Endothelial cell of umbilical vein (primary cell): Measurements from ENCODE around the gene HLA-B. TPM values are rescaled to one million over a fixed set of nuclear protein-coding genes. Genes with fewer than 3 reads are reported as not detected.

Experiments
- BruUV-seq: library from RNA; stranded (reverse); fragments of 400-500 nt; replicated peaks from 2 replicates; lab custom pipeline; 2021; lab: Mats Ljungman, UMichigan
- CTCF ChIA-PET: fragments of 300-600, 350-600 bp; sonication (Branson Sonifier 250); formaldehyde crosslinking; loops from one replicate; lab custom pipeline; 2021; ENCODE audit warnings: antibody characterized with exemption, inconsistent platforms; lab: Charles Lee
- POLR2A ChIA-PET: fragments of 300-600, 350-600 bp; sonication (Branson Sonifier 250); formaldehyde crosslinking; loops from one replicate; lab custom pipeline; 2021; ENCODE audit warnings: antibody characterized with exemption, inconsistent platforms; lab: Charles Lee
- DNase-seq: peaks from one replicate; pipeline ENCODE4 v3.0.0-alpha.2; 2011; ENCODE audit warnings: low read depth, low spot score
- FAIRE-seq: peaks from 2 replicates; lab custom pipeline; 2011; peaks lifted over from hg19 to GRCh38; lab: Jason Lieb, UNC
- H2AFZ ChIP-seq: 2 replicates; pipeline ENCODE4 v1.6.0; 2012; ENCODE audit warnings: low read depth, low read length, control low read depth, inconsistent platforms
- H3K27ac ChIP-seq: 2 replicates; pipeline ENCODE4 v1.5.1; 2011; ENCODE audit warnings: low read depth, mild to moderate bottlenecking, control low read depth, low read length, moderate library complexity; ENCODE audit not compliant: insufficient read depth
- H3K27me3 ChIP-seq, 2 experiments: 2 replicates each; pipeline versions ENCODE4 v1.6.0 to v1.6.1; 2011; ENCODE audit warnings: low read length in 2 of 2, mixed read lengths in 1 of 2; ENCODE audit not compliant: control insufficient read depth in 2 of 2, insufficient read depth in 2 of 2
- H3K36me3 ChIP-seq, 2 experiments: 2 replicates in 1 of 2; 3 replicates in 1 of 2; pipeline ENCODE4 v1.5.1; 2011; ENCODE audit warnings: low read length in 2 of 2, mild to moderate bottlenecking in 1 of 2, moderate library complexity in 1 of 2; ENCODE audit not compliant: control insufficient read depth in 2 of 2, insufficient read depth in 2 of 2; ENCODE audit errors: extremely low read depth in 1 of 2
- H3K4me1 ChIP-seq: 3 replicates; pipeline ENCODE4 v1.5.1; 2011; ENCODE audit warnings: mild to moderate bottlenecking, low read length; ENCODE audit not compliant: control insufficient read depth, insufficient read depth; ENCODE audit errors: extremely low read depth
- H3K4me2 ChIP-seq: 2 replicates; pipeline ENCODE4 v1.6.1; 2011; ENCODE audit warnings: low read length, control low read depth, mixed read lengths; ENCODE audit not compliant: insufficient read depth
- H3K4me3 ChIP-seq, 3 experiments: fragments of 200-600 bp in 1 of 3; sonication (generic), shearing (Covaris generic) in 1 of 3; replicated peaks in 1 of 3; 2 replicates each; pipeline ENCODE4 v1.5.1; 2011 to 2016; ENCODE audit warnings: control low read depth in 3 of 3, low read length in 3 of 3, mild to moderate bottlenecking in 2 of 3, inconsistent platforms in 1 of 3, low read depth in 1 of 3, moderate library complexity in 1 of 3; ENCODE audit not compliant: insufficient read depth in 1 of 3
- H3K79me2 ChIP-seq: 2 replicates; pipeline ENCODE4 v1.6.0; 2012; ENCODE audit warnings: low read length, inconsistent platforms; ENCODE audit not compliant: control insufficient read depth, insufficient read depth
- H3K9ac ChIP-seq: replicated peaks from 2 replicates; pipeline ENCODE3; 2011; ENCODE audit warnings: low read length, control low read depth; ENCODE audit not compliant: insufficient read depth; ENCODE audit errors: extremely low read depth
- H3K9me1 ChIP-seq: replicated peaks from 3 replicates; pipeline ENCODE4 v1.6.0; 2011; ENCODE audit warnings: mild to moderate bottlenecking, low read length; ENCODE audit not compliant: control insufficient read depth, insufficient read depth; ENCODE audit errors: extremely low read depth
- H3K9me3 ChIP-seq: replicated peaks from 2 replicates; pipeline ENCODE4 v1.5.1; 2012; ENCODE audit warnings: low read length, inconsistent platforms; ENCODE audit not compliant: control insufficient read depth, insufficient read depth
- H4K20me1 ChIP-seq: replicated peaks from 2 replicates; pipeline ENCODE3; 2011; ENCODE audit warnings: mild to moderate bottlenecking, low read length; ENCODE audit not compliant: control insufficient read depth, insufficient read depth; ENCODE audit errors: extremely low read depth
- FOS ChIP-seq: IDR thresholded peaks from 2 replicates; pipeline ENCODE4 v1.6.1; 2011; ENCODE audit warnings: mild to moderate bottlenecking, low read length, moderate library complexity, borderline replicate concordance; ENCODE audit not compliant: insufficient read depth
- GATA2 ChIP-seq: IDR thresholded peaks from 2 replicates; pipeline ENCODE4 v1.7.0; 2011; ENCODE audit warnings: low read depth, mild to moderate bottlenecking, moderate library complexity, mixed read lengths, low read length; ENCODE audit not compliant: insufficient read length, insufficient read depth
- JUN ChIP-seq: IDR thresholded peaks from 2 replicates; pipeline ENCODE4 v1.6.1; 2011; ENCODE audit warnings: borderline replicate concordance, low read depth; ENCODE audit not compliant: insufficient read length, insufficient read depth
- MYC ChIP-seq: IDR thresholded peaks from one replicate; pipeline ENCODE4 v1.6.1; 2011; ENCODE audit warnings: mild to moderate bottlenecking, low read depth, low read length
- POLR2A ChIP-seq: IDR thresholded peaks from 2 replicates; pipeline ENCODE4 v1.6.1; 2012; ENCODE audit warnings: low read depth, mild to moderate bottlenecking, control low read depth, low read length
- POLR2AphosphoS5 ChIP-seq: IDR thresholded peaks from 2 replicates; pipeline ENCODE4 v1.6.1; 2012; ENCODE audit warnings: low read depth, mild to moderate bottlenecking, control low read depth, low read length, moderate library complexity; ENCODE audit not compliant: insufficient read depth
- dilution Hi-C: fragments of 300-500 bp; cut with MboI; formaldehyde crosslinking; loops from one replicate; pipeline ENCODE4 v1.15.0; 2019; ENCODE audit warnings: low sequenced_read_pairs; ENCODE audit not compliant: extremely low pct_ligation_motif_present
- intact Hi-C: fragments of 100-400 bp; cut with micrococcal nuclease; formaldehyde crosslinking; loops from one replicate; pipeline ENCODE4 v1.10.0; 2022
- polyA plus RNA-seq, 4 experiments: library from polyadenylated mRNA; depleted of rRNA in 3 of 4; stranded (reverse) in 3 of 4; unstranded in 1 of 4; fragments of >200 nt; gene quantifications; 2 replicates each; pipeline versions ENCODE4 v1.2.1 to v1.2.3, GENCODE V29; 2011 to 2012; ENCODE audit warnings: missing spikeins in 1 of 4
- total RNA-seq: library from RNA; stranded (reverse); gene quantifications from 2 replicates; pipeline ENCODE4 v1.2.3, GENCODE V29; 2021
- TF ChIP-seq, protein P1 (sequence below), 2 donors: IDR thresholded peaks; 1 replicate in 1 of 2; 2 replicates in 1 of 2; pipeline ENCODE4 v1.5.1; 2011; ENCODE audit warnings: low read length in 2 of 2, mild to moderate bottlenecking in 2 of 2, moderate library complexity in 2 of 2, control low read depth in 1 of 2, inconsistent platforms in 1 of 2, low read depth in 1 of 2; ENCODE audit not compliant: insufficient read depth in 1 of 2; ENCODE audit errors: extremely low read depth in 1 of 2

The HLA-B gene
- total and polyA plus RNA-seq, 2 donors (not counting 3 experiments of a cell fraction or from before 2014, with no cell fraction given): 119 to 126 TPM

DNA sequence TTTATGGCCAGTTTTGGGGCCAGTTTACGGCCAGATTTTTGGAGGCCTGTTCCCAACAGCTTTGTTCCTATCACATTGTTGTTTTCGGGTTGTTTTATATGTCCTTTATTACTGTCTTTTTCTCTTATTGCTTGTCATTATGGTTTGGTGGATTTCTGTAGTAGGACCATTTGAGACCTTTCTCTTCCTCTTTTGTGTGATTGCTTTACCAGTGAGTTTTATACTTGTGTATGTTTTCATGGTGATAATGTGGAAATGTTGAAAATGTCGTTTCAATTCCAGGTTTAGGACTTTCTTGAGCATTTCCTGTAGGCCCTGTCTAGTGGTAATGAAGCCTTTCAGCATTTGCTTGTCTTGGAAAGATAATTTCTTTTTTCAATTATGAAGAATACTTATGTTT lies 17.8 kb downstream of the HLA-B start:
- Histone ChIP-seq H3K9me3 (no peaks in the 10 kb centered on the region), H4K20me1 (no peaks in the 10 kb centered on the region), H3K9me1 (no peaks in the 10 kb centered on the region), H3K27me3 (no peaks in the 10 kb centered on the region), H3K4me1 (no peaks in the 10 kb centered on the region), H3K9ac (no peak overlapping the region), H3K36me3 (no peaks in the 10 kb centered on the region), H3K79me2 (no peaks in the 10 kb centered on the region), H3K4me2 (no peak overlapping the region), H3K27ac (no peak overlapping the region), H2AFZ (no peak overlapping the region), H3K4me3 (no peak overlapping the region)
- intact Hi-C loops: no loop called here
- FAIRE-seq (no peak), DNase-seq (no peak)
- ChIA-PET POLR2A (no interaction called here), CTCF (no interaction called here)
- no peak for TF ChIP-seq POLR2AphosphoS5
- no peak for TF ChIP-seq FOS
- TF ChIP-seq GATA2: no peak
- TF ChIP-seq, protein P1, sequence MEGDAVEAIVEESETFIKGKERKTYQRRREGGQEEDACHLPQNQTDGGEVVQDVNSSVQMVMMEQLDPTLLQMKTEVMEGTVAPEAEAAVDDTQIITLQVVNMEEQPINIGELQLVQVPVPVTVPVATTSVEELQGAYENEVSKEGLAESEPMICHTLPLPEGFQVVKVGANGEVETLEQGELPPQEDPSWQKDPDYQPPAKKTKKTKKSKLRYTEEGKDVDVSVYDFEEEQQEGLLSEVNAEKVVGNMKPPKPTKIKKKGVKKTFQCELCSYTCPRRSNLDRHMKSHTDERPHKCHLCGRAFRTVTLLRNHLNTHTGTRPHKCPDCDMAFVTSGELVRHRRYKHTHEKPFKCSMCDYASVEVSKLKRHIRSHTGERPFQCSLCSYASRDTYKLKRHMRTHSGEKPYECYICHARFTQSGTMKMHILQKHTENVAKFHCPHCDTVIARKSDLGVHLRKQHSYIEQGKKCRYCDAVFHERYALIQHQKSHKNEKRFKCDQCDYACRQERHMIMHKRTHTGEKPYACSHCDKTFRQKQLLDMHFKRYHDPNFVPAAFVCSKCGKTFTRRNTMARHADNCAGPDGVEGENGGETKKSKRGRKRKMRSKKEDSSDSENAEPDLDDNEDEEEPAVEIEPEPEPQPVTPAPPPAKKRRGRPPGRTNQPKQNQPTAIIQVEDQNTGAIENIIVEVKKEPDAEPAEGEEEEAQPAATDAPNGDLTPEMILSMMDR (IDR thresholded peaks at IDR 0.05; ENCODE audit: extremely low read depth in 1 of 2, insufficient read depth in 1 of 2, low read depth in 1 of 2, low read length in 2 of 2): no peak
- TF ChIP-seq MYC: no peak
- TF ChIP-seq POLR2A: no peak
- no peak for TF ChIP-seq JUN
- no TSS peak for BruUV-seq
- dilution Hi-C loops: no loop called here
